Stimulated activated CD4-positive, alpha-beta T cell treated with anti-CD3 and anti-CD28 coated beads, TNF-alpha, amount 100 ng/mL, for 4 hours (primary cell): ENCODE measurements around the gene ZNF892.
"Not testable (repeated sequence)": the region's sequence is repeated elsewhere in the genome, so short reads cannot be mapped to it uniquely, and the experiment has no call there.

Experiments
- DNase-seq, 3 experiments: peaks; one replicate each; pipeline ENCODE4 v3.0.0-alpha.2; 2020; ENCODE audit warnings: low read depth in 3 of 3

ZNF892 gene

DNA sequence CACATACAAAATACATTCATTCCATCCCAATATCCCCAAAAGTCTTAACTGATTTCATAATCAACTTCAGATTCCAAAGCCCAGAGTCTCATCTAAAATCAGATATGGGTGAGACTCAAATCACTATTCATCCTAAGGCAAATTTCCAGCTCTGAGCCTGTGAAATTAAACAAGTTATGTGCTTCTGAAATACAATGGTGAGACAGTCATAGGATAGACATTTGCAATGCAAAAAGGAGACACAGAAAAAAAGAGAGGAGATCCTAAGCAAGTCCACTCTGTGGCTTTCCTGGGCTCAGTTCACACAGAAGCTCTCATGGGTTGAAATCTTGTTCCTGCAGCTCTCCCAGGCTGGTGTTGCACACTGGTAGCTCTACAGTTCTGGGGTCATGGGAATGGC lies 18.3 kb downstream of the ZNF892 start:
- DNase-seq, result no peak

GRCh38 chr2:95231723-95232122 lies 24.4 kb downstream of the ZNF892 start:
- no peak for DNase-seq

DNA sequence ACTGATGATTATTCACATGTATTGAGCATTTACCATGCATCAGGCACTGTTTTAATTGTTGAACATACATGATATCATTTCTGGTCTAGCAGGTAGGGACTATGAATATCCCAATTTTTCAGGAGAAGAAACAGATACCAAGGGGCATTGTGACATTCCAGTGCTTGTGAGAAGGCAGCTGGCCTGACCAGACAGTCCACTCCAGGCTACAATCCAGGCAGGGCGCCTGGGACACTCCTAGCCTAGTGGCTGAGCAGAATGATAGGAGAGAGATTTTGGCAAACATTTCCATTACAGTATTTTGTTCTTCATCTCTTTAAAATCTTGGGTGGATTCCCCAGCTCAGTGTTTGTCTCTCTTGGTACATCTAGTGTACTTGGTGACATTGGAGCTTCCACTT lies 24.9 kb downstream of the ZNF892 start:
- no peak for DNase-seq

DNA sequence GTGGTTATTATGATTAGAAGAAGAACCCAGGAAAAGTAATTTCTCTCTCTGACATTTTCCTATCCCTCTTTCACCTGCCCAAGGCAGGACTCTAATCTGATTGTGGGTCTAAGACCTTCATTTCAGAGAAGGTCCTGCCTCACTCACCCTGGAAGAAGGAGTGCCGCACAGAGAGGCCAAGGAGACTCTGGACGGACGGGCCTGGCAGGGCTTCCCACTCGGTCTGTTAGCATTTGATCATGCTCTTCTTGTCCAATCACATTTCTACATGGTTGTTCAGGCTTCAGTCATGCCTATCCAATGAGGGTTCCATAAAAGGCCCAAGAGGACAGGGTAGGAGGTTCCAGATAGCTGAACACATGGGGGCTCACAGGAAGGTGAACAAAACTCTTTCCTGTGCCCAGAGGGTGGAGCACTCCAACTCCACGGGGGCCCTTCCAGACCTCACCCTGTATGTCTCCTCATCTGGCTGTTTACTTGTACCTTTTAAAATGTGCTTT lies 27.0 kb downstream of the ZNF892 start:
- no peak for DNase-seq

DNA sequence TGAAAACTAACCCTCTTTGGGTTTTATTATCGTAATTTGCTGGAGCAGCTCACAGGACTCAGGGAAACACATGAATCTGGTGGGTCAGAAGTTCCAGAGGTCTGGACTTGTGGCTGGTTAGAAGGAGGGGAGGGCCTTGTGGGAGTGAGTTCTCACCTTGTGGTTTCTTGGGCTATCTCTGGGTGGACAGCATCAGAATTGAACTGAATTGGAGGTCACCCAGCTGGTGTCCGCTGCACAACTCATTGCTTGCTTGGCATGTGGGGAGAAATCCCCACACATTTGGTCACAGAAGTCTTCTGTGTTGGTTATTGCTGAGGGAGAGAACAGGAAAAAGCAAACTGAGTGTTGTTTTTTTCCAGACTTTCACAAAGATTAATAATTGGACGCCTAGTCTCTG lies 27.5 kb downstream of the ZNF892 start:
- DNase-seq, result no peak

DNA sequence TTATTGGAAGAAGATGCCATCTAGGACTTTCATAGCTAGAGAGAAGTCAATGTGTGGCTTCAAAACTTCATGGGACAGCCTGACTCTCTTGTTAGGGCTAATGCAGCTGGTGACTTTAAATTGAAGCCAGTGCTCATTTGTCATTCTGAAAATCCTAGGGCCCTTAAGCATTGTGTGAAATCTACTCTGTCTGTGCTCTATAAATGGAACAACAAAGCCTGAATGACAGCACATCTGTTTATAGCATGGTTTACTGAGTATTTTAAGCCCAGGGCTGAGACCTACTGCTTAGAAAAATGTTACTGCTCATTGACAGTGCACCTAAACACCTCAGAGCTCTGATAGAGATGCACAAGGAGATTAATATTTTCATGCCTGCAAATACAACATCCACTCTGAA lies 30.8 kb downstream of the ZNF892 start:
- no peak for DNase-seq

DNA sequence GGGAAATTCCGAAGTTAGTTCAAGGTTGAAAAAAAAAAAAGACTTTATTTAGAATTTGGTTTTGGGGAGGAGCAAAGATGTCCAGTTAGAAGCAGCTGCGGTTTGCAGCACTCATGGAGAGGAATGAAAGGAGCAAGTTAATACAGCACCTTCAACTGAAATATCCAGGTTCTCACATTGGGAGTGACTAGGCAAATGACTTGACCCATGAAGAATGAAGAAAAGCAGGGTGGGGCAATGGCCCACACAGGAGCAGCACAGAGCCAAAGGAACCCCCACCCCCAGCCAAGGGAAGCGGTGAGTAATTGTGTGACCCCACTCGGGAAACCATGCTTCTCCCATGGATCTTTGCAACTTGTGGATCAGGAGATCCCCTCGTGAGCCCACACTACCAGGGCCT lies 32.8 kb downstream of the ZNF892 start:
- DNase-seq, result no peak

DNA sequence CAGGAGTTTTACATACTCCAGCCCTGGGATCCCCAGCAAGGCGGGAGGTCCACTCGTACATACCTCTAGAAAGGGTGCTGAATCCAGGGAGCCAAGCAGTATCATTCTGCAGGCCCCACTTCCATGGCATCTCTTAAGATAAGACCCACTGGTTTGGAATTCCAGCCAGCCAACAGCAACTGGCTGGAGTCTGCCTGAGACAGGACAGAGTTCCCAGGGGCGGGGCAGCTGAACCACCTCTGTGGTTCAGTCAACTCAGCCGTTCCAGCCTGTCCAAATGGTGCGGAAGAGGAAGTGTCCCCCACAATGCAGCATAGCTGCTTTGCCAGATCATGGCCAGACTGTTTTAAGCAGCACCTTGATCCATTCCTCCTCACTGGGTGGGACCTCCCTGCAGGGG lies 33.2 kb downstream of the ZNF892 start:
- DNase-seq, result no peak

DNA sequence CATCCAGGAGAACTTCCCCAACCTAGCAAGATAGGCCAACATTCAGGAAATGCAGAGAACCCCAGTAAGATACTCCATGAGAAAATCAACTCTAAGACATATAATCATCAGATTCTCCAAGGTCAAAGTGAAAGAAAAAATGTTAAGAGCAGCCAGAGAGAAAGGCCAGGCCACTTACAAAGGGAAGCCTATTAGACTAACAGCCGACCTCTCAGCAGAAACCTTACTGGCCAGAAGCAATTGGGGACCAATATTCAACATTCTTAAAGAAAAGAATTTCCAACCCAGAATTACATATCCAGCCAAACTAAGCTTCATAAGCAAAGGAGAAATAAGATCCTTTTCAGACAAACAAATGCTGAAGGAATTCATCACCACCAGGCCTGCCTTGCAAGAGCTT lies 34.8 kb downstream of the ZNF892 start:
- DNase-seq, result not testable (repeated sequence)
